Endothelial cell of umbilical vein (primary cell): ENCODE measurements around the gene TMEM131. TPM values are rescaled to one million over a fixed set of nuclear protein-coding genes. Genes with fewer than 3 reads are reported as not detected.

Experiments used
- BruUV-seq: library from RNA; stranded (reverse); fragments of 400-500 nt; replicated peaks from 2 replicates; lab custom pipeline; 2021; lab: Mats Ljungman, UMichigan
- CTCF ChIA-PET: fragments of 300-600, 350-600 bp; sonication (Branson Sonifier 250); formaldehyde crosslinking; loops from one replicate; lab custom pipeline; 2021; ENCODE audit warnings: antibody characterized with exemption, inconsistent platforms; lab: Charles Lee
- POLR2A ChIA-PET: fragments of 300-600, 350-600 bp; sonication (Branson Sonifier 250); formaldehyde crosslinking; loops from one replicate; lab custom pipeline; 2021; ENCODE audit warnings: antibody characterized with exemption, inconsistent platforms; lab: Charles Lee
- DNase-seq: peaks from one replicate; pipeline ENCODE4 v3.0.0-alpha.2; 2011; ENCODE audit warnings: low read depth, low spot score
- FAIRE-seq: peaks from 2 replicates; lab custom pipeline; 2011; peaks lifted over from hg19 to GRCh38; lab: Jason Lieb, UNC
- H2AFZ ChIP-seq: 2 replicates; pipeline ENCODE4 v1.6.0; 2012; ENCODE audit warnings: low read depth, low read length, control low read depth, inconsistent platforms
- H3K27ac ChIP-seq: 2 replicates; pipeline ENCODE4 v1.5.1; 2011; ENCODE audit warnings: low read depth, mild to moderate bottlenecking, control low read depth, low read length, moderate library complexity; ENCODE audit not compliant: insufficient read depth
- H3K27me3 ChIP-seq, 2 experiments: 2 replicates each; pipeline versions ENCODE4 v1.6.0 to v1.6.1; 2011; ENCODE audit warnings: low read length in 2 of 2, mixed read lengths in 1 of 2; ENCODE audit not compliant: control insufficient read depth in 2 of 2, insufficient read depth in 2 of 2
- H3K36me3 ChIP-seq, 2 experiments: 2 replicates in 1 of 2; 3 replicates in 1 of 2; pipeline ENCODE4 v1.5.1; 2011; ENCODE audit warnings: low read length in 2 of 2, mild to moderate bottlenecking in 1 of 2, moderate library complexity in 1 of 2; ENCODE audit not compliant: control insufficient read depth in 2 of 2, insufficient read depth in 2 of 2; ENCODE audit errors: extremely low read depth in 1 of 2
- H3K4me1 ChIP-seq: 3 replicates; pipeline ENCODE4 v1.5.1; 2011; ENCODE audit warnings: mild to moderate bottlenecking, low read length; ENCODE audit not compliant: control insufficient read depth, insufficient read depth; ENCODE audit errors: extremely low read depth
- H3K4me2 ChIP-seq: 2 replicates; pipeline ENCODE4 v1.6.1; 2011; ENCODE audit warnings: low read length, control low read depth, mixed read lengths; ENCODE audit not compliant: insufficient read depth
- H3K4me3 ChIP-seq, 3 experiments: fragments of 200-600 bp in 1 of 3; sonication (generic), shearing (Covaris generic) in 1 of 3; replicated peaks in 1 of 3; 2 replicates each; pipeline ENCODE4 v1.5.1; 2011 to 2016; ENCODE audit warnings: control low read depth in 3 of 3, low read length in 3 of 3, mild to moderate bottlenecking in 2 of 3, inconsistent platforms in 1 of 3, low read depth in 1 of 3, moderate library complexity in 1 of 3; ENCODE audit not compliant: insufficient read depth in 1 of 3
- H3K79me2 ChIP-seq: 2 replicates; pipeline ENCODE4 v1.6.0; 2012; ENCODE audit warnings: low read length, inconsistent platforms; ENCODE audit not compliant: control insufficient read depth, insufficient read depth
- H3K9ac ChIP-seq: replicated peaks from 2 replicates; pipeline ENCODE3; 2011; ENCODE audit warnings: low read length, control low read depth; ENCODE audit not compliant: insufficient read depth; ENCODE audit errors: extremely low read depth
- H3K9me1 ChIP-seq: replicated peaks from 3 replicates; pipeline ENCODE4 v1.6.0; 2011; ENCODE audit warnings: mild to moderate bottlenecking, low read length; ENCODE audit not compliant: control insufficient read depth, insufficient read depth; ENCODE audit errors: extremely low read depth
- H3K9me3 ChIP-seq: replicated peaks from 2 replicates; pipeline ENCODE4 v1.5.1; 2012; ENCODE audit warnings: low read length, inconsistent platforms; ENCODE audit not compliant: control insufficient read depth, insufficient read depth
- H4K20me1 ChIP-seq: replicated peaks from 2 replicates; pipeline ENCODE3; 2011; ENCODE audit warnings: mild to moderate bottlenecking, low read length; ENCODE audit not compliant: control insufficient read depth, insufficient read depth; ENCODE audit errors: extremely low read depth
- CTCF ChIP-seq, 2 donors: IDR thresholded peaks; 1 replicate in 1 of 2; 2 replicates in 1 of 2; pipeline ENCODE4 v1.5.1; 2011; ENCODE audit warnings: low read length in 2 of 2, mild to moderate bottlenecking in 2 of 2, moderate library complexity in 2 of 2, control low read depth in 1 of 2, inconsistent platforms in 1 of 2, low read depth in 1 of 2; ENCODE audit not compliant: insufficient read depth in 1 of 2; ENCODE audit errors: extremely low read depth in 1 of 2
- EZH2 ChIP-seq: IDR thresholded peaks from 2 replicates; pipeline ENCODE4 v1.6.1; 2012; ENCODE audit warnings: borderline replicate concordance, low read depth, mild to moderate bottlenecking, moderate library complexity, low read length, inconsistent platforms; ENCODE audit not compliant: severe bottlenecking
- GATA2 ChIP-seq: IDR thresholded peaks from 2 replicates; pipeline ENCODE4 v1.7.0; 2011; ENCODE audit warnings: low read depth, mild to moderate bottlenecking, moderate library complexity, mixed read lengths, low read length; ENCODE audit not compliant: insufficient read length, insufficient read depth
- JUN ChIP-seq: IDR thresholded peaks from 2 replicates; pipeline ENCODE4 v1.6.1; 2011; ENCODE audit warnings: borderline replicate concordance, low read depth; ENCODE audit not compliant: insufficient read length, insufficient read depth
- MAX ChIP-seq: IDR thresholded peaks from 2 replicates; pipeline ENCODE4 v1.6.1; 2011; ENCODE audit not compliant: insufficient read depth, insufficient read length
- MYC ChIP-seq: IDR thresholded peaks from one replicate; pipeline ENCODE4 v1.6.1; 2011; ENCODE audit warnings: mild to moderate bottlenecking, low read depth, low read length
- POLR2A ChIP-seq: IDR thresholded peaks from 2 replicates; pipeline ENCODE4 v1.6.1; 2012; ENCODE audit warnings: low read depth, mild to moderate bottlenecking, control low read depth, low read length
- POLR2AphosphoS5 ChIP-seq: IDR thresholded peaks from 2 replicates; pipeline ENCODE4 v1.6.1; 2012; ENCODE audit warnings: low read depth, mild to moderate bottlenecking, control low read depth, low read length, moderate library complexity; ENCODE audit not compliant: insufficient read depth
- dilution Hi-C: fragments of 300-500 bp; cut with MboI; formaldehyde crosslinking; loops from one replicate; pipeline ENCODE4 v1.15.0; 2019; ENCODE audit warnings: low sequenced_read_pairs; ENCODE audit not compliant: extremely low pct_ligation_motif_present
- intact Hi-C: fragments of 100-400 bp; cut with micrococcal nuclease; formaldehyde crosslinking; loops from one replicate; pipeline ENCODE4 v1.10.0; 2022
- polyA plus RNA-seq, 4 experiments: library from polyadenylated mRNA; depleted of rRNA in 3 of 4; stranded (reverse) in 3 of 4; unstranded in 1 of 4; fragments of >200 nt; gene quantifications; 2 replicates each; pipeline versions ENCODE4 v1.2.1 to v1.2.3, GENCODE V29; 2011 to 2012; ENCODE audit warnings: missing spikeins in 1 of 4
- total RNA-seq: library from RNA; stranded (reverse); gene quantifications from 2 replicates; pipeline ENCODE4 v1.2.3, GENCODE V29; 2021

The TMEM131 gene
- total and polyA plus RNA-seq, 2 donors (not counting 3 experiments of a cell fraction or from before 2014, with no cell fraction given) = 12.2 to 28.6 TPM

GRCh38 chr2:97967216-97967592, 28.5 kb downstream of the TMEM131 start:
- no peak for TF ChIP-seq POLR2A
- no peak for TF ChIP-seq CTCF (IDR thresholded peaks at IDR 0.05; ENCODE audit: extremely low read depth in 1 of 2, insufficient read depth in 1 of 2, low read depth in 1 of 2, low read length in 2 of 2)
- no peak for TF ChIP-seq EZH2
- TF ChIP-seq GATA2 = no peak
- no peak for TF ChIP-seq POLR2AphosphoS5
- no peak for TF ChIP-seq MAX
- TF ChIP-seq MYC = no peak
- TF ChIP-seq JUN = no peak
- Histone ChIP-seq H4K20me1 (peaks cover 3% of the 10 kb centered on the region), H3K27me3 (no peaks in the 10 kb centered on the region), H2AFZ (no peak overlapping the region), H3K79me2 (peaks cover 31% of the 10 kb centered on the region), H3K4me2 (no peak overlapping the region), H3K27ac (no peak overlapping the region), H3K36me3 (no peaks in the 10 kb centered on the region), H3K4me3 (no peak overlapping the region), H3K4me1 (no peaks in the 10 kb centered on the region), H3K9ac (no peak overlapping the region), H3K9me3 (no peaks in the 10 kb centered on the region), H3K9me1 (no peaks in the 10 kb centered on the region)
- no TSS peak for BruUV-seq
- POLR2A ChIA-PET = no interaction called here
- CTCF ChIA-PET = interaction anchor here (1.5 kb wide), 1 partner anchor 304 kb away, joined by 3 read pairs; no protein-coding TSS in a partner anchor
- FAIRE-seq (no peak), DNase-seq (no peak)
- intact Hi-C loops (no loop called here), dilution Hi-C loops (no loop called here)
